Activated CD4-positive, alpha-beta T cell treated with anti-CD3 and anti-CD28 coated beads for 24 hours (primary cell): ENCODE measurements around the gene SERPINI1.

Experiments
- DNase-seq, 2 donors: peaks; one replicate each; pipeline ENCODE4 v3.0.0-alpha.2; 2020; ENCODE audit warnings: low read depth in 2 of 2

SERPINI1 gene

GRCh38 chr3:167851171-167851570 is 115.7 kb downstream of the SERPINI1 start:
- DNase-seq: no peak

- DNase-seq: no peak
These were observed 116.2 kb downstream of the SERPINI1 start for GRCh38 chr3:167851749-167852148.

- DNase-seq: no peak
These were observed 116.7 kb downstream of the SERPINI1 start for GRCh38 chr3:167852216-167852615.

- no peak for DNase-seq
These were observed 118.5 kb downstream of the SERPINI1 start for GRCh38 chr3:167854063-167854462.

- DNase-seq: no peak
These were observed 119.3 kb downstream of the SERPINI1 start for GRCh38 chr3:167854846-167855245.

- DNase-seq: no peak
These were observed 119.8 kb downstream of the SERPINI1 start for GRCh38 chr3:167855306-167855705.

GRCh38 chr3:167858865-167859264 is 123.3 kb downstream of the SERPINI1 start:
- DNase-seq: no peak

GRCh38 chr3:167859610-167860009 is 124.1 kb downstream of the SERPINI1 start:
- DNase-seq: no peak

GRCh38 chr3:167861649-167862048 is 126.1 kb downstream of the SERPINI1 start:
- DNase-seq: no peak

- DNase-seq: no peak
These were observed 126.7 kb downstream of the SERPINI1 start for GRCh38 chr3:167862104-167862730.

GRCh38 chr3:167863811-167864551 is 128.5 kb downstream of the SERPINI1 start:
- no peak for DNase-seq

- DNase-seq: no peak
These were observed 129.0 kb downstream of the SERPINI1 start for GRCh38 chr3:167864552-167864874.

- no peak for DNase-seq
These were observed 130.8 kb downstream of the SERPINI1 start for GRCh38 chr3:167866331-167866730.

GRCh38 chr3:167867981-167868380 is 132.5 kb downstream of the SERPINI1 start:
- no peak for DNase-seq

- DNase-seq: no peak
These were observed 134.7 kb downstream of the SERPINI1 start for GRCh38 chr3:167870181-167870580.

GRCh38 chr3:167870759-167871158 is 135.2 kb downstream of the SERPINI1 start:
- DNase-seq: no peak

GRCh38 chr3:167872032-167872431 is 136.5 kb downstream of the SERPINI1 start:
- DNase-seq: no peak

GRCh38 chr3:167872941-167873340 is 137.4 kb downstream of the SERPINI1 start:
- DNase-seq: no peak

- no peak for DNase-seq
These were observed 139.3 kb downstream of the SERPINI1 start for GRCh38 chr3:167874671-167875372.
